HG02973 (cell line): ENCODE results near the gene LRRC31.
A peak's percentile ranks its signal among the peaks of the same experiment; 100 is the strongest.

ENCODE experiments used
- ATAC-seq: cut with Tn5 transposase; IDR thresholded peaks from one replicate; pipeline ENCODE4 v1.9.1; 2021; ENCODE audit warnings: moderate library complexity; ENCODE audit not compliant: unreplicated experiment

Gene LRRC31

GRCh38 chr3:169864270-169864669, 5.5 kb downstream of the LRRC31 start:
- no peak for ATAC-seq

- no peak for ATAC-seq
Observed at GRCh38 chr3:169863458-169863899, 6.3 kb downstream of the LRRC31 start.

GRCh38 chr3:169861871-169862270, 7.9 kb downstream of the LRRC31 start:
- ATAC-seq, result no peak

GRCh38 chr3:169857811-169858210, 11.9 kb downstream of the LRRC31 start:
- ATAC-seq, result no peak

GRCh38 chr3:169855514-169855913, 14.2 kb downstream of the LRRC31 start:
- no peak for ATAC-seq

GRCh38 chr3:169850618-169851017, 19.1 kb downstream of the LRRC31 start:
- no peak for ATAC-seq

GRCh38 chr3:169848741-169849140, 21.0 kb downstream of the LRRC31 start:
- ATAC-seq, result no peak

- ATAC-seq, result no peak
Observed at GRCh38 chr3:169847896-169848295, 21.8 kb downstream of the LRRC31 start.

- ATAC-seq, result peak; percentile 98
Observed at GRCh38 chr3:169846458-169847193, 23.1 kb downstream of the LRRC31 start.

GRCh38 chr3:169842960-169843359, 26.8 kb downstream of the LRRC31 start:
- ATAC-seq, result no peak

- peak; percentile 68 for ATAC-seq
Observed at GRCh38 chr3:169841171-169841570, 28.6 kb downstream of the LRRC31 start.

GRCh38 chr3:169838511-169839030, 31.2 kb downstream of the LRRC31 start:
- no peak for ATAC-seq

- no peak for ATAC-seq
Observed at GRCh38 chr3:169836942-169837275, 32.8 kb downstream of the LRRC31 start.

GRCh38 chr3:169836078-169836941, 33.4 kb downstream of the LRRC31 start:
- peak; percentile 87 for ATAC-seq

- ATAC-seq, result peak; percentile 16
Observed at GRCh38 chr3:169835533-169835932, 34.2 kb downstream of the LRRC31 start.

GRCh38 chr3:169827712-169828111, 42.0 kb downstream of the LRRC31 start:
- no peak for ATAC-seq

GRCh38 chr3:169825316-169825715, 44.4 kb downstream of the LRRC31 start:
- ATAC-seq, result no peak

- ATAC-seq, result no peak
Observed at GRCh38 chr3:169822983-169823382, 46.8 kb downstream of the LRRC31 start.

- no peak for ATAC-seq
Observed at GRCh38 chr3:169822540-169822939, 47.2 kb downstream of the LRRC31 start.

GRCh38 chr3:169822091-169822490, 47.6 kb downstream of the LRRC31 start:
- no peak for ATAC-seq

- no peak for ATAC-seq
Observed at GRCh38 chr3:169818316-169818715, 51.4 kb downstream of the LRRC31 start.

GRCh38 chr3:169815590-169816150, 54.1 kb downstream of the LRRC31 start:
- no peak for ATAC-seq
